Activated CD8-positive, alpha-beta T cell treated with anti-CD3 and anti-CD28 coated beads for 36 hours (primary cell): ENCODE data around the gene GMCL2. TPM values are rescaled to one million over a fixed set of nuclear protein-coding genes. Genes with fewer than 3 reads are reported as not detected.

Source experiments
- total RNA-seq, 2 experiments: library from RNA; stranded (reverse); gene quantifications; one replicate each; pipeline ENCODE4 v1.2.3, GENCODE V29; 2021

GMCL2 gene
- total RNA-seq, 2 experiments from 2014 or later: not detected

Other genes starting within 250 kb of the GMCL2 start
- gene PROP1, start 191.1 kb downstream of the GMCL2 start, total RNA-seq: not detected
- 10 to 100 TPM; 33.2 to 33.4 TPM for gene N4BP3, start 73.8 kb downstream of the GMCL2 start, total RNA-seq
- 10 to 100 TPM; 32.9 to 33.4 TPM for gene RMND5B, start 56.4 kb downstream of the GMCL2 start, total RNA-seq
- 100 to 1,000 TPM; 287 to 296 TPM for gene NHP2, start 33.5 kb downstream of the GMCL2 start, total RNA-seq
- 100 to 1,000 TPM; 392 to 399 TPM for gene HNRNPAB, start 17.2 kb upstream of the GMCL2 start, total RNA-seq
- 10 to 100 TPM; 60.4 to 62.1 TPM for gene PHYKPL, start 45.4 kb upstream of the GMCL2 start, total RNA-seq